Umbilical cord (tissue), 2 donors: ENCODE measurements around the gene CTDSPL2. TPM values are rescaled to one million over a fixed set of nuclear protein-coding genes. Genes with fewer than 3 reads are reported as not detected.
"Not testable (repeated sequence)": the region's sequence is repeated elsewhere in the genome, so short reads cannot be mapped to it uniquely, and the experiment has no call there.

Experiments used
- DNase-seq: peaks from one replicate; pipeline ENCODE4 v3.0.0-alpha.2; 2015; ENCODE audit warnings: low spot score
- total RNA-seq: library from RNA; depleted of rRNA; stranded (reverse); fragments of >200 nt; gene quantifications from one replicate; pipeline ENCODE4 v1.2.3, GENCODE V29; 2014; ENCODE audit warnings: low replicate concordance; ENCODE audit not compliant: insufficient read depth

The CTDSPL2 gene
- total RNA-seq, 1 donor from 2014 or later = 94.9 TPM

GRCh38 chr15:44537735-44538240 lies 110.4 kb downstream of the CTDSPL2 start:
- DNase-seq = peak; percentile 43

GRCh38 chr15:44541282-44541958 lies 114.0 kb downstream of the CTDSPL2 start:
- peak; percentile 69 for DNase-seq

GRCh38 chr15:44542596-44542995 lies 115.2 kb downstream of the CTDSPL2 start:
- no peak for DNase-seq

GRCh38 chr15:44544745-44545144 lies 117.3 kb downstream of the CTDSPL2 start:
- DNase-seq = not testable (repeated sequence)

- DNase-seq = no peak
Measured at GRCh38 chr15:44545913-44546802, 118.7 kb downstream of the CTDSPL2 start.

GRCh38 chr15:44549152-44549551 lies 121.7 kb downstream of the CTDSPL2 start:
- not testable (repeated sequence) for DNase-seq

- no peak for DNase-seq
Measured at GRCh38 chr15:44550256-44550655, 122.8 kb downstream of the CTDSPL2 start.

GRCh38 chr15:44550734-44551133 lies 123.3 kb downstream of the CTDSPL2 start:
- no peak for DNase-seq

GRCh38 chr15:44554934-44555723 lies 127.7 kb downstream of the CTDSPL2 start:
- no peak for DNase-seq

GRCh38 chr15:44560926-44561325 lies 133.5 kb downstream of the CTDSPL2 start:
- not testable (repeated sequence) for DNase-seq

GRCh38 chr15:44565387-44566154 lies 138.1 kb downstream of the CTDSPL2 start:
- DNase-seq = no peak

- DNase-seq = no peak
Measured at GRCh38 chr15:44566155-44566540, 138.7 kb downstream of the CTDSPL2 start.

GRCh38 chr15:44568338-44568737 lies 140.9 kb downstream of the CTDSPL2 start:
- DNase-seq = no peak

- no peak for DNase-seq
Measured at GRCh38 chr15:44569316-44569715, 141.9 kb downstream of the CTDSPL2 start.

- DNase-seq = no peak
Measured at GRCh38 chr15:44570361-44570760, 142.9 kb downstream of the CTDSPL2 start.

- DNase-seq = no peak
Measured at GRCh38 chr15:44573386-44573785, 146.0 kb downstream of the CTDSPL2 start.

- no peak for DNase-seq
Measured at GRCh38 chr15:44574734-44575133, 147.3 kb downstream of the CTDSPL2 start.
